Nephron (organoid): ENCODE data around the gene MPHOSPH10.
"Not testable (repeated sequence)": the region's sequence is repeated elsewhere in the genome, so short reads cannot be mapped to it uniquely, and the experiment has no call there.

ENCODE experiments used
- H3K27ac Mint-ChIP-seq, 3 experiments: 2 replicates each; pipeline ENCODE4 v1.8.0; 2020; ENCODE audit warnings: mixed read lengths in 3 of 3, mild to moderate bottlenecking in 2 of 3, moderate library complexity in 1 of 3
- H3K27me3 Mint-ChIP-seq: 2 replicates; pipeline ENCODE4 v1.8.0; 2021; ENCODE audit warnings: low read depth, mild to moderate bottlenecking, moderate library complexity, mixed read lengths
- H3K36me3 Mint-ChIP-seq: 2 replicates; pipeline ENCODE4 v1.8.0; 2020; ENCODE audit warnings: low read depth, mixed read lengths
- H3K4me1 Mint-ChIP-seq: 2 replicates; pipeline ENCODE4 v1.8.0; 2020; ENCODE audit warnings: mixed read lengths
- H3K4me3 Mint-ChIP-seq, 3 experiments: 2 replicates each; pipeline ENCODE4 v1.8.0; 2020; ENCODE audit warnings: mild to moderate bottlenecking in 3 of 3, mixed read lengths in 3 of 3, moderate library complexity in 2 of 3
- H3K9me3 Mint-ChIP-seq: 2 replicates; pipeline ENCODE4 v1.8.0; 2020; ENCODE audit warnings: mixed read lengths
- CTCF ChIP-seq, 3 experiments: fragments of 200-600 bp; sonication (generic); IDR thresholded peaks; one replicate each; pipeline ENCODE4 v1.5.0; 2021; ENCODE audit warnings: antibody characterized with exemption in 3 of 3; ENCODE audit not compliant: unreplicated experiment in 3 of 3

The MPHOSPH10 gene

GRCh38 chr2:71166812-71167211, 36.4 kb downstream of the MPHOSPH10 start:
- no peak for TF ChIP-seq CTCF (IDR thresholded peaks at IDR 0.05; ENCODE audit: unreplicated experiment in 3 of 3)
- no peaks in the 10 kb centered on the region for H3K36me3 Mint-ChIP-seq
- H3K4me1 Mint-ChIP-seq: no peaks in the 10 kb centered on the region
- H3K9me3 Mint-ChIP-seq: no peaks in the 10 kb centered on the region
- H3K27me3 Mint-ChIP-seq: peaks cover 14% of the 10 kb centered on the region
- H3K27ac Mint-ChIP-seq: no peak overlapping the region
- no peak overlapping the region for H3K4me3 Mint-ChIP-seq

- H3K4me1 Mint-ChIP-seq: no peaks in the 10 kb centered on the region
- H3K9me3 Mint-ChIP-seq: no peaks in the 10 kb centered on the region
- H3K4me3 Mint-ChIP-seq: no peak overlapping the region
- H3K36me3 Mint-ChIP-seq: no peaks in the 10 kb centered on the region
- TF ChIP-seq CTCF (IDR thresholded peaks at IDR 0.05; ENCODE audit: unreplicated experiment in 3 of 3): no peak
- no peak overlapping the region for H3K27ac Mint-ChIP-seq
- peaks cover 14% of the 10 kb centered on the region for H3K27me3 Mint-ChIP-seq
Observed at GRCh38 chr2:71173096-71173495, 42.7 kb downstream of the MPHOSPH10 start.

- Mint-ChIP-seq H3K36me3 (no peaks in the 10 kb centered on the region), H3K4me3 (no peak overlapping the region), H3K9me3 (no peaks in the 10 kb centered on the region), H3K4me1 (no peaks in the 10 kb centered on the region), H3K27me3 (peaks cover 18% of the 10 kb centered on the region), H3K27ac (no peak overlapping the region)
- no peak for TF ChIP-seq CTCF (IDR thresholded peaks at IDR 0.05; ENCODE audit: unreplicated experiment in 3 of 3)
Observed at GRCh38 chr2:71174207-71174606, 43.8 kb downstream of the MPHOSPH10 start.

- H3K4me1 Mint-ChIP-seq, H3K9me3 Mint-ChIP-seq, H3K36me3 Mint-ChIP-seq, H3K27ac Mint-ChIP-seq, H3K27me3 Mint-ChIP-seq, H3K4me3 Mint-ChIP-seq: not testable (repeated sequence)
Observed at GRCh38 chr2:71178836-71179235, 48.4 kb downstream of the MPHOSPH10 start.

- no peak for TF ChIP-seq CTCF (IDR thresholded peaks at IDR 0.05; ENCODE audit: unreplicated experiment in 3 of 3)
- no peak overlapping the region for H3K27ac Mint-ChIP-seq
- H3K36me3 Mint-ChIP-seq: no peaks in the 10 kb centered on the region
- H3K4me3 Mint-ChIP-seq: no peak overlapping the region
- peaks cover 9% of the 10 kb centered on the region for H3K27me3 Mint-ChIP-seq
- no peaks in the 10 kb centered on the region for H3K4me1 Mint-ChIP-seq
- H3K9me3 Mint-ChIP-seq: no peaks in the 10 kb centered on the region
Observed at GRCh38 chr2:71181316-71181715, 50.9 kb downstream of the MPHOSPH10 start.

GRCh38 chr2:71183306-71184115, 53.1 kb downstream of the MPHOSPH10 start:
- H3K9me3 Mint-ChIP-seq, H3K36me3 Mint-ChIP-seq, H3K4me3 Mint-ChIP-seq, H3K4me1 Mint-ChIP-seq, H3K27me3 Mint-ChIP-seq: not testable (repeated sequence)
- H3K27ac Mint-ChIP-seq: peak overlapping the region in 1 of 3 experiments; percentile 30

- Mint-ChIP-seq H3K4me1 (no peaks in the 10 kb centered on the region), H3K27ac (no peak overlapping the region), H3K4me3 (no peak overlapping the region), H3K36me3 (no peaks in the 10 kb centered on the region), H3K9me3 (no peaks in the 10 kb centered on the region), H3K27me3 (no peaks in the 10 kb centered on the region)
- TF ChIP-seq CTCF (IDR thresholded peaks at IDR 0.05; ENCODE audit: unreplicated experiment in 3 of 3): no peak
Observed at GRCh38 chr2:71186973-71187372, 56.5 kb downstream of the MPHOSPH10 start.
